Dermis blood vessel endothelial cell (primary cell): ENCODE measurements around the gene RBM14. TPM values are rescaled to one million over a fixed set of nuclear protein-coding genes. Genes with fewer than 3 reads are reported as not detected.

Experiments
- total RNA-seq: library from RNA; depleted of rRNA; stranded (reverse); fragments of >200 nt; gene quantifications from 2 replicates; pipeline ENCODE4 v1.2.3, GENCODE V29; 2014

RBM14 gene
- total RNA-seq, 1 donor from 2014 or later = 29.3 TPM

Other genes starting within 250 kb of the RBM14 start
- 1.2 and 2.3 TPM in 2 replicates for gene SLC29A2, start 244.9 kb upstream of the RBM14 start, total RNA-seq
- gene NPAS4, start 195.6 kb upstream of the RBM14 start, total RNA-seq = not detected in 2 replicates
- gene MRPL11, start 177.8 kb upstream of the RBM14 start, total RNA-seq = 40.7 and 61.1 TPM in 2 replicates
- gene PELI3, start 149.7 kb upstream of the RBM14 start, total RNA-seq = 3.7 and 4.9 TPM in 2 replicates
- 50.5 and 71.7 TPM in 2 replicates for gene DPP3, start 136.2 kb upstream of the RBM14 start, total RNA-seq
- gene BBS1, start 106.0 kb upstream of the RBM14 start, total RNA-seq = 28.6 and 36.8 TPM in 2 replicates
- gene ZDHHC24, start 70.6 kb upstream of the RBM14 start, total RNA-seq = 26.2 and 33.0 TPM in 2 replicates
- under 0.01 and 0.14 TPM in 2 replicates for gene ACTN3, start 69.7 kb upstream of the RBM14 start, total RNA-seq
- 27.8 and 63.5 TPM in 2 replicates for gene CTSF, start 48.0 kb upstream of the RBM14 start, total RNA-seq
- 0.17 and 0.28 TPM in 2 replicates for gene CCDC87, start 23.6 kb upstream of the RBM14 start, total RNA-seq
- gene CCS, start 23.4 kb upstream of the RBM14 start, total RNA-seq = 27.2 and 33.5 TPM in 2 replicates
- 125 and 157 TPM in 2 replicates for gene RBM4, start 22.1 kb downstream of the RBM14 start, total RNA-seq
- gene RBM4B, start 61.3 kb downstream of the RBM14 start, total RNA-seq = 24.2 and 28.4 TPM in 2 replicates
- 36.8 and 50.4 TPM in 2 replicates for gene SPTBN2, start 112.6 kb downstream of the RBM14 start, total RNA-seq
- gene RCE1, start 226.8 kb downstream of the RBM14 start, total RNA-seq = 17.0 and 27.0 TPM in 2 replicates
- gene LRFN4, start 240.4 kb downstream of the RBM14 start, total RNA-seq = 30.8 and 33.3 TPM in 2 replicates